HepG2 (cell line): ENCODE results near the gene MNT. TPM values are rescaled to one million over a fixed set of nuclear protein-coding genes. Genes with fewer than 3 reads are reported as not detected.

Experiments used
- DMTF1 ChIP-seq: sonication (generic); formaldehyde crosslinking; IDR thresholded peaks from 2 replicates; pipeline ENCODE4 v1.4.0; 2020; ENCODE audit warnings: mild to moderate bottlenecking, missing genetic modification reagents
- ELF4 ChIP-seq: sonication (generic); formaldehyde crosslinking; IDR thresholded peaks from 2 replicates; pipeline ENCODE4 v1.5.0; 2020; ENCODE audit warnings: missing genetic modification reagents, mild to moderate bottlenecking, moderate library complexity, borderline replicate concordance
- HIVEP1 ChIP-seq: sonication (generic); formaldehyde crosslinking; IDR thresholded peaks from 2 replicates; pipeline ENCODE4 v1.4.0; 2020; ENCODE audit warnings: mild to moderate bottlenecking, missing genetic modification reagents
- KAT2B ChIP-seq: fragments of 150-350 bp; IDR thresholded peaks from 2 replicates; pipeline ENCODE4 v1.6.1; 2014; ENCODE audit warnings: low read depth, low read length, borderline replicate concordance
- KDM4B ChIP-seq: sonication (generic); formaldehyde crosslinking; IDR thresholded peaks from 2 replicates; pipeline ENCODE4 v1.4.0; 2020; ENCODE audit warnings: missing genetic modification reagents
- MBNL3 ChIP-seq: fragments of 250-450 bp; sonication (Bioruptor Pico); conservative IDR thresholded peaks from 2 replicates; pipeline ENCODE4 v1.8.0; 2022; ENCODE audit warnings: mild to moderate bottlenecking, inconsistent platforms
- MEF2D ChIP-seq: sonication (generic); formaldehyde crosslinking; IDR thresholded peaks from 2 replicates; pipeline ENCODE4 v1.5.1; 2020; ENCODE audit warnings: mild to moderate bottlenecking, missing genetic modification reagents
- RFXANK ChIP-seq: IDR thresholded peaks from 2 replicates; pipeline ENCODE4 v1.6.1; 2016
- TRIM22 ChIP-seq: fragments of 450-650 bp; IDR thresholded peaks from 2 replicates; pipeline ENCODE4 v1.6.1; 2017
- ZFX ChIP-seq: sonication (generic); formaldehyde crosslinking; IDR thresholded peaks from 2 replicates; pipeline ENCODE4 v1.4.0; 2020; ENCODE audit warnings: mild to moderate bottlenecking, low read depth, missing genetic modification reagents, moderate library complexity
- ZMAT5 ChIP-seq: sonication (generic); formaldehyde crosslinking; IDR thresholded peaks from 2 replicates; pipeline ENCODE4 v1.5.0; 2020; ENCODE audit warnings: mild to moderate bottlenecking, low read depth, missing genetic modification reagents, borderline replicate concordance
- ZNF317 ChIP-seq: sonication (generic); formaldehyde crosslinking; IDR thresholded peaks from 2 replicates; pipeline ENCODE4 v1.5.0; 2020; ENCODE audit warnings: mild to moderate bottlenecking, missing genetic modification reagents
- ZNF431 ChIP-seq: sonication (generic); formaldehyde crosslinking; IDR thresholded peaks from 2 replicates; pipeline ENCODE4 v1.9.0; 2022; ENCODE audit warnings: missing genetic modification reagents, low read depth, mild to moderate bottlenecking, borderline replicate concordance
- ZNF562 ChIP-seq: sonication (generic); formaldehyde crosslinking; IDR thresholded peaks from 2 replicates; pipeline ENCODE4 v1.8.0; 2022; ENCODE audit warnings: missing genetic modification reagents, borderline replicate concordance
- ZNF609 ChIP-seq: sonication (generic); formaldehyde crosslinking; IDR thresholded peaks from 2 replicates; pipeline ENCODE4 v1.4.0; 2020; ENCODE audit warnings: mild to moderate bottlenecking, missing genetic modification reagents, borderline replicate concordance
- ZSCAN12 ChIP-seq: sonication (generic); formaldehyde crosslinking; IDR thresholded peaks from 2 replicates; pipeline ENCODE4 v1.9.0; 2021; ENCODE audit warnings: mild to moderate bottlenecking, missing genetic modification reagents
- ZUFSP ChIP-seq: sonication (generic); formaldehyde crosslinking; IDR thresholded peaks from 2 replicates; pipeline ENCODE4 v1.9.0; 2021; ENCODE audit warnings: missing genetic modification reagents, mild to moderate bottlenecking, borderline replicate concordance
- ZZZ3 ChIP-seq: sonication (generic); formaldehyde crosslinking; IDR thresholded peaks from 2 replicates; pipeline ENCODE4 v1.4.0; 2020; ENCODE audit warnings: missing genetic modification reagents, mild to moderate bottlenecking, borderline replicate concordance
- polyA plus RNA-seq, 8 experiments: library from polyadenylated mRNA; depleted of rRNA in 3 of 8; stranded (reverse) in 7 of 8; unstranded in 1 of 8; fragments of >200 nt; fragmentation: Illumina TruSeq in 4 of 8; extraction: Trizol in 4 of 8; gene quantifications; 2 replicates each; pipeline versions ENCODE4 v1.2.1 to v1.2.3, GENCODE V29; 2011 to 2016; ENCODE audit warnings: low read depth in 4 of 8, missing spikeins in 1 of 8, mixed read lengths in 1 of 8; ENCODE audit not compliant: insufficient read depth in 1 of 8
- total RNA-seq, 5 experiments: library from RNA; depleted of rRNA; stranded (reverse); fragments of >200 nt; fragmentation: Illumina TruSeq; extraction: Trizol; gene quantifications; 2 replicates each; pipeline ENCODE4 v1.2.3, GENCODE V29; 2016; ENCODE audit warnings: low read depth in 1 of 5

The MNT gene
- total and polyA plus RNA-seq, 2 of the 13 experiments (the other 11 are each of a cell fraction or from before 2014, with no cell fraction given) = 2.1 to 3.5 TPM

- no peak for TF ChIP-seq ZUFSP (CRISPR knock-in tag)
- peak; percentile 35; the same call in 1 of the 2 replicates for TF ChIP-seq ZNF609
- TF ChIP-seq ZZZ3 (CRISPR knock-in tag) = peak; percentile 73; the same call in 1 of the 2 replicates
- TF ChIP-seq TRIM22 = no peak
- no peak for TF ChIP-seq DMTF1
- no peak for TF ChIP-seq ZNF431
- peak; percentile 56; the same call in 1 of the 2 replicates for TF ChIP-seq MEF2D
- TF ChIP-seq ZSCAN12 (CRISPR knock-in tag) = 0 out of 2 replicates have a peak, but pooled peaks have one; percentile 58
- TF ChIP-seq ZMAT5 = no peak
- no peak for TF ChIP-seq ZNF562 (CRISPR knock-in tag)
- TF ChIP-seq ZFX = peak; percentile 55
- no peak for TF ChIP-seq MBNL3 (CRISPR knock-in tag)
- no peak for TF ChIP-seq ELF4 (CRISPR knock-in tag)
- peak; percentile 91 for TF ChIP-seq HIVEP1 (CRISPR knock-in tag)
- no peak for TF ChIP-seq RFXANK (CRISPR knock-in tag)
- TF ChIP-seq ZNF317 = peak; percentile 55; the same call in 1 of the 2 replicates
- no peak for TF ChIP-seq KDM4B (CRISPR knock-in tag)
- TF ChIP-seq KAT2B = no peak
Measured at GRCh38 chr17:2399572-2400473, 1.0 kb downstream of the MNT start (continued).
